Measurements from ENCODE around the gene GABARAPL1.

- no peak for TF ChIP-seq POLR2AphosphoS5 (IDR thresholded peaks at IDR 0.05)
- TF ChIP-seq, protein P1, sequence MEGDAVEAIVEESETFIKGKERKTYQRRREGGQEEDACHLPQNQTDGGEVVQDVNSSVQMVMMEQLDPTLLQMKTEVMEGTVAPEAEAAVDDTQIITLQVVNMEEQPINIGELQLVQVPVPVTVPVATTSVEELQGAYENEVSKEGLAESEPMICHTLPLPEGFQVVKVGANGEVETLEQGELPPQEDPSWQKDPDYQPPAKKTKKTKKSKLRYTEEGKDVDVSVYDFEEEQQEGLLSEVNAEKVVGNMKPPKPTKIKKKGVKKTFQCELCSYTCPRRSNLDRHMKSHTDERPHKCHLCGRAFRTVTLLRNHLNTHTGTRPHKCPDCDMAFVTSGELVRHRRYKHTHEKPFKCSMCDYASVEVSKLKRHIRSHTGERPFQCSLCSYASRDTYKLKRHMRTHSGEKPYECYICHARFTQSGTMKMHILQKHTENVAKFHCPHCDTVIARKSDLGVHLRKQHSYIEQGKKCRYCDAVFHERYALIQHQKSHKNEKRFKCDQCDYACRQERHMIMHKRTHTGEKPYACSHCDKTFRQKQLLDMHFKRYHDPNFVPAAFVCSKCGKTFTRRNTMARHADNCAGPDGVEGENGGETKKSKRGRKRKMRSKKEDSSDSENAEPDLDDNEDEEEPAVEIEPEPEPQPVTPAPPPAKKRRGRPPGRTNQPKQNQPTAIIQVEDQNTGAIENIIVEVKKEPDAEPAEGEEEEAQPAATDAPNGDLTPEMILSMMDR (IDR thresholded peaks at IDR 0.05; ENCODE audit: poor library complexity, severe bottlenecking), result no peak
- TF ChIP-seq RAD21 (conservative IDR thresholded peaks at IDR 0.05), result no peak
- no peak for TF ChIP-seq EZH2 (IDR thresholded peaks at IDR 0.05; ENCODE audit: borderline replicate concordance, insufficient read depth, low read length, poor library complexity, severe bottlenecking)
Measured at GRCh38 chr12:10171973-10172728, 40.5 kb upstream of the GABARAPL1 start, which contains the start of gene OLR1.

Data from neural cell (in vitro differentiated cells).